Stimulated activated memory B cell treated with anti-CD40 and anti-IgM and Interleukin-4, amounts not matched to agents 10 μg/mL and 1 μg/mL and 100 μg/mL, for 72 hours (primary cell): ENCODE measurements around the gene NPHP4.
"Not testable (repeated sequence)": the region's sequence is repeated elsewhere in the genome, so short reads cannot be mapped to it uniquely, and the experiment has no call there.

Source experiments
- ATAC-seq: fragments of 150-1000 bp; cut with Tn5 transposase; 2 replicates; pipeline ENCODE4 v1.10.0; 2021
- H3K27ac Mint-ChIP-seq: one replicate; pipeline ENCODE4 v1.8.0; 2022; ENCODE audit warnings: mild to moderate bottlenecking, mixed read lengths
- H3K27me3 Mint-ChIP-seq: one replicate; pipeline ENCODE4 v1.8.0; 2022; ENCODE audit warnings: mixed read lengths
- H3K36me3 Mint-ChIP-seq: one replicate; pipeline ENCODE4 v1.8.0; 2022; ENCODE audit warnings: mixed read lengths
- H3K4me1 Mint-ChIP-seq: one replicate; pipeline ENCODE4 v1.8.0; 2022; ENCODE audit warnings: mixed read lengths
- H3K4me3 Mint-ChIP-seq: one replicate; pipeline ENCODE4 v1.8.0; 2022; ENCODE audit warnings: mild to moderate bottlenecking, moderate library complexity, mixed read lengths
- H3K9me3 Mint-ChIP-seq: one replicate; pipeline ENCODE4 v1.8.0; 2022; ENCODE audit warnings: mixed read lengths

NPHP4 gene

DNA sequence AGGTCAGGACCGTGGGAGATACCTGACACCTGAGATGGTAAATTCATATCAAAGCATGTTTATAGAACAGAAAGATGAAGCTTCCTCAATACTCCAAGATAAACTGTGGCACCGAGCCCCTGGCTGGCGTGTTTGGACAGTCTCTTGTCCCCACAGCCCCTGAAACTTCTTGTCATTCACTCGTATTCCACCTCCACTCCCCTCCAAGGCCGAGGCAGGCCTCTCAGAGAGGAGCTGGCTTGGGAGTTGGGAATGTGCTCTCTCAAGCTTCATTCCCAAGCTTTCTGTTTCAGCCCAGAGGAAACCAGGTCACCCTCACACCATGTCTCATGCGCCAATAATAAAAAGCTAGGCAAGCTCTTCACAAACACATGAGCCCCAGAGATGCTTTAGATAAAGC is 86.1 kb downstream of the NPHP4 start:
- Mint-ChIP-seq H3K27ac (no peak overlapping the region), H3K9me3 (no peaks in the 10 kb centered on the region), H3K4me1 (no peaks in the 10 kb centered on the region), H3K4me3 (no peak overlapping the region), H3K27me3 (no peaks in the 10 kb centered on the region), H3K36me3 (peaks cover 22% of the 10 kb centered on the region)
- no peak for ATAC-seq

DNA sequence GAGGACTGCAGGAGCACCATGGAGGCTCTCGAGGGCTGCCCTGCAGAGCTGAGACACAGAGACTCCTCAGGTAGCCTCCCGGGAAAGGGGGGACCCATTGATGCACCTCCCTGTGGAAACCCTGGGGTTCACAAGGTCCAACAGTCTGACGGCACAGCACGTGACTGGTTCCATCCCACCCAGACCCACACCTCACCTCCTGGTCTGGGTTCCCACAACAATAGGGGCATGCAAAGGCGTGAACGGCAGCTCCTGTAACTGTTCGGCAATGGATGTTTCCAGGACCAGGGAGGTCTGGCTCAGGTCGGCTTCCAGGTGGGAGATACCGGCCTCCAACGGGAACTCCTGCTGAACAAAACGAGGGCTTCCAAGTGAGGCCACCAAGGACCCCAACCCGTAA is 86.8 kb downstream of the NPHP4 start:
- Mint-ChIP-seq H3K36me3 (peaks cover 22% of the 10 kb centered on the region), H3K4me1 (no peaks in the 10 kb centered on the region), H3K27ac (no peak overlapping the region), H3K27me3 (no peaks in the 10 kb centered on the region), H3K9me3 (no peaks in the 10 kb centered on the region), H3K4me3 (no peak overlapping the region)
- ATAC-seq, result no peak

DNA sequence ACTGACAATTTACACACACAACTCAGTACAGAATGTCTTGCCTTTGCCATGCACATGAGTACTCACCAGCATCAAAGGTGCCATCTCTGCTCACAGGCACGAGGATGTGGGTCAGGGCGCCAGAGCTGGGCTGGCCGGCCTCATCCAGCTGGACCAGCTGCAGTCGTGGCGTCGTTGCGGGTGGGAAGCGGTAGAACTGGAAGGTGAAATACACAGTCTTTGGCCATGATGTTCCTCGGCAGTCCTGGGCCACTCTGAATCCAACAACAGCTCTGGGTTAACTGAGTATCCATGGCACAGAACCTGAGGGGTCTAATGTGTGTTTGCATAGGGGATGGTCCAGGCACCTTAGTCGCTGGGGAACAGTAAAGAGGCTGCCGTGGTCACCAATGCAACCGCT is 87.7 kb downstream of the NPHP4 start:
- H3K4me1 Mint-ChIP-seq, result no peaks in the 10 kb centered on the region
- H3K9me3 Mint-ChIP-seq, result no peaks in the 10 kb centered on the region
- ATAC-seq, result no peak
- no peak overlapping the region for H3K4me3 Mint-ChIP-seq
- H3K27ac Mint-ChIP-seq, result no peak overlapping the region
- no peaks in the 10 kb centered on the region for H3K27me3 Mint-ChIP-seq
- peaks cover 30% of the 10 kb centered on the region for H3K36me3 Mint-ChIP-seq

GRCh38 chr1:5903680-5904079 is 88.5 kb downstream of the NPHP4 start:
- H3K9me3 Mint-ChIP-seq, result no peaks in the 10 kb centered on the region
- ATAC-seq, result no peak
- H3K27me3 Mint-ChIP-seq, result no peaks in the 10 kb centered on the region
- no peak overlapping the region for H3K4me3 Mint-ChIP-seq
- H3K4me1 Mint-ChIP-seq, result no peaks in the 10 kb centered on the region
- H3K36me3 Mint-ChIP-seq, result peaks cover 32% of the 10 kb centered on the region
- no peak overlapping the region for H3K27ac Mint-ChIP-seq

DNA sequence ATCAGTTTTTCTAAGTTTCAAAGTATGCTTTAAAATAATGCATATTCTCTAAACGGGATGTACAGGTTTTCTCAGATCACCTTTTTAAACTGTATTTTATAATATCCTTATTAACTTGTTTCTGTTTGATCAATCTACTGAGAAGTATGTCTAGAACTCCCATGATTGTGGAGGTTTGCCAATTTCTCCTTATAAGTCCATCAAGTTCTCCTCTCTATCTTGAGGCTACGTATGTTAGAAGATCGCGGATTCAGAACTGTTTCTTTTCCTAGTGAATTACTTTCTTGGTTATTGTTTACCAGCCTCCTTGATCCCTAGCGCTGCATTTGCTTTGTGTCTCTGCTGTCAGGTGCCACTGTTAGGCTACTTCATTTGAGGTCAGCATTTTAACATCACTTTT is 89.2 kb downstream of the NPHP4 start:
- ATAC-seq, result no peak
- Mint-ChIP-seq H3K4me1 (no peaks in the 10 kb centered on the region), H3K27me3 (no peaks in the 10 kb centered on the region), H3K27ac (no peak overlapping the region), H3K9me3 (no peaks in the 10 kb centered on the region), H3K4me3 (no peak overlapping the region), H3K36me3 (peaks cover 29% of the 10 kb centered on the region)

- no peaks in the 10 kb centered on the region for H3K4me1 Mint-ChIP-seq
- H3K4me3 Mint-ChIP-seq, result no peak overlapping the region
- H3K27me3 Mint-ChIP-seq, result no peaks in the 10 kb centered on the region
- H3K27ac Mint-ChIP-seq, result no peak overlapping the region
- no peaks in the 10 kb centered on the region for H3K9me3 Mint-ChIP-seq
- peaks cover 36% of the 10 kb centered on the region for H3K36me3 Mint-ChIP-seq
- ATAC-seq, result no peak
Observed at GRCh38 chr1:5901841-5902240, 90.4 kb downstream of the NPHP4 start.

DNA sequence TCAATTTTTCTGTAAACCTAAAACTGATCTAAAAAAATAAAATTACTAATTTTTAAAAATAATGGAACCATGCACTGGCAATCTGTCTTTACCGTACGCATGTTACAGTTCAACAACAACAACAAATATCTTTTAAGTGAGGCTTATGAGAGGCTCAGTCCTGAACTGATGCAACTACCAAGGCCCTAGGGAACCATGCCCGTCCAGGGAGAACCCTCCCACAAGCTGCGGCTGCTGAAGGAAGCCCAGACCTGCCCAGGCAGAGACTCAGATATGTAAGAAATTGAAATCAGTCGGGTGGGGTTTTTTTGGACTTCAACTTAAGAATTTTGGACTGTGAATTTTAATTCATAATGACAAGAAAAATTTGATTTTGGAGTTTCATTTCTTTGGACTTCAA is 91.1 kb downstream of the NPHP4 start:
- no peak for ATAC-seq
- Mint-ChIP-seq H3K4me1 (no peaks in the 10 kb centered on the region), H3K27me3 (no peaks in the 10 kb centered on the region), H3K27ac (no peak overlapping the region), H3K36me3 (peaks cover 34% of the 10 kb centered on the region), H3K9me3 (no peaks in the 10 kb centered on the region), H3K4me3 (no peak overlapping the region)

GRCh38 chr1:5898266-5898665 is 94.0 kb downstream of the NPHP4 start:
- Mint-ChIP-seq H3K27me3 (no peaks in the 10 kb centered on the region), H3K36me3 (peaks cover 35% of the 10 kb centered on the region), H3K4me1 (no peaks in the 10 kb centered on the region), H3K4me3 (no peak overlapping the region), H3K27ac (no peak overlapping the region), H3K9me3 (no peaks in the 10 kb centered on the region)
- no peak for ATAC-seq

DNA sequence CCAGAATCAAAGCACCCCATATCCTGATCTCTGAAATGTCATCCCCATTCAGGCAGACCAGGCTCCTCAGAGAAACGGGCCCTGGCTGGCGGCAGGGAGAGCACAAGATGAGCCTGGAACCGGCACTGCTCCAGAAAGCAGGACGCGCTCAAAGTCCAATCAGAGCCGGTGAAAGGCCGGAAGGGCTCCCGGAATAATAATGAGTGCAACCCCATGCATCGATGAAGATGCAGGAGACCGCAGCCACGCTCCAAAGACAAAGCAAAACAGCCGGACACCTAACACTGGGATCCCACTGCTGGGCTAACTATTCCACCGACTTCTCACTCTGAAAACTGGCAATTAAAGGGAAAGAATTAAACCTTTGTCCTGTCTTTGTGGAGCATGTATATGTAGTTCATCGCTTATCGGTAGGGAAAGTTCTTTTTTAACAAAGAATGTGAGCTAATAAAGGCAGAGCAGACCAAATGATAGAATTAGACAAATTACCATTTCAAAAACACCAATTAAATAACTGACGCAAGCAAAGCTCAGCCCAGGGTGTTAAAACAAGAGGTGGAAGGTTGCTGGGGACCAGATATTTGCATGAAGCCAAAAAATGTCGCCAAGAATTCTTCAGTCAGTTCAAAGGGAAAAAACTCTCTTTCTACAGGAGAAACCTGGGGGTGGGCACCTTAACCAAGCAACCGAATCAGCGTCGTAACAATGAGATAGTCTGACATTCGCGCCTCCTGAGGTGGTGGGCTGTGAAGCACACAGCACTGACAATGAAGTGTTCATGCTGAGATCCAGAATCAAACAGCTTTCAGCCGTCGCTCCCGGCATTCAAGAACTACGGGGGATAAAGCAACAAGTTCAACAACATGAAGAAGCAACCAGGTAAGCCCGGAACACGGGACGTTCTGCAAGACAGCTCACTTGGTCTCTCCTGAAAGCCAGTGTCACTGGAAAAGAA is 95.2 kb downstream of the NPHP4 start:
- Mint-ChIP-seq H3K9me3 (no peaks in the 10 kb centered on the region), H3K4me3 (no peak overlapping the region), H3K4me1 (no peaks in the 10 kb centered on the region), H3K27ac (no peak overlapping the region), H3K36me3 (peaks cover 36% of the 10 kb centered on the region), H3K27me3 (no peaks in the 10 kb centered on the region)
- ATAC-seq, result no peak

DNA sequence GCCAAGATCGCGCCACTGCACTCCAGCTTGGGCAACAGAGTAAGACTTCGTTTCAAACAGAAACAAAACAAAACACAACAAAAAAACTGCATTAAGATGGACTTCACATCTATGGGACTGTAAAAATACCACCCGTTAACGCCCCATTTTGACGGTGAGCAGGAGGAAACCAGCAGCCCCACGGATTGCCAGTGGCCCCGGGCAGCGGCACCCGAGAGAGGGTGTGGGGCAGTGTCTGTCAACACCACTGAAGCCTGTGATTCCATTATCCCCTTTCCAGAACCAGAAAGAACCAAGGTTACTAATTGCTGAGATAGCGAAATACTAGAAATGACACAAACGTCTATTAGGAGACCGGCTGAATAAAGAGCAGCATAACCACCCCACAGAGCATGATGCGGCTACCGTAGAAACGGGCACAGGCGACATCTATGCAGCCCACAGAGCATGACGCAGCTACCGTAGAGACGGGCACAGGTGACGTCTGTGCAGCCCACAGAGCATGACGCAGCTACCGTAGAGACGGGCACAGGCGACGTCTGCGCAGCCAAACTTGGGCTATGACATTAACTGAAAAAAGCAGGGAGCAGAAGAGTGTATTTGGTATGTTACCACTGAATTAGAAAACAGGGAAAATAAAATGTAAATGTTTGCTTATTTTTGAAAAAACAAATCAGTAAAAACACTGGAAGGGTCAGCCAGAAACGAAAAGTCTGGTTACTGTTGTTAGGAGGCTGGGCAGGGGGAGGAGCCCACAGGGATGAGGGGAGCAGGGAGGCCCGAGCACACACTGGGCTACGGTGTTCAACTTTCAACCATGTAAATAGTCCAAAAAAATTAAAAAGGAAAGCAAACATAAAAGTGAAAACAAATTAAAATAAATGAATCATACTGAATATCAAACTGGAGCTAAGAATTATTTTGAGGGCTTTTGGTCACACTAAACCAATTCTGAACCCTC is 96.5 kb downstream of the NPHP4 start:
- H3K4me1 Mint-ChIP-seq, result no peaks in the 10 kb centered on the region
- no peak overlapping the region for H3K4me3 Mint-ChIP-seq
- no peak overlapping the region for H3K27ac Mint-ChIP-seq
- H3K9me3 Mint-ChIP-seq, result no peaks in the 10 kb centered on the region
- H3K36me3 Mint-ChIP-seq, result peaks cover 36% of the 10 kb centered on the region
- no peaks in the 10 kb centered on the region for H3K27me3 Mint-ChIP-seq
- ATAC-seq, result no peak

GRCh38 chr1:5893699-5894278 is 98.4 kb downstream of the NPHP4 start:
- not testable (repeated sequence) for ATAC-seq, H3K27me3 Mint-ChIP-seq, H3K27ac Mint-ChIP-seq, H3K4me1 Mint-ChIP-seq, H3K9me3 Mint-ChIP-seq, H3K4me3 Mint-ChIP-seq
- peaks cover 27% of the 10 kb centered on the region for H3K36me3 Mint-ChIP-seq

DNA sequence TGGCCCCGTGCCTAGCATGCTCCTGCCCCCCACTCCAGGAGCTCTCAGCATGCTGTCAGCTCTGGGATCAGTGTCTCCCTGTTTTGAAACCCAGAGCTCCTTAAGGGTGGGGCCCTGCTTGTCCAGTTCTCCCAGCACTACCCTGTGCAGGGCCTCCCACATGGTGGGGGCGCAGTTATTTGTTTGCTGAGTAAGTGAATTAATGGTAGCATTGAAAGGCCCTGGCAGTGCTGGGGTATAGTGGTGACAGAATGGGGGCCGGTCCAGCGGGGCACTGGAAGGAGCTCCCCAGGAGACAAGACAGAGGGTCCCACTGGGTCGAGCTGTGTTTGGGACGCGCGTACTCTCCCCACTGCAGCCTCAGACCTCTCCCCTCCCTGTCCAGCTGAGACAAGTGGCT is 99.9 kb downstream of the NPHP4 start:
- Mint-ChIP-seq H3K4me3 (no peak overlapping the region), H3K4me1 (no peaks in the 10 kb centered on the region), H3K36me3 (peaks cover 23% of the 10 kb centered on the region), H3K9me3 (no peaks in the 10 kb centered on the region), H3K27me3 (no peaks in the 10 kb centered on the region), H3K27ac (no peak overlapping the region)
- no peak for ATAC-seq

DNA sequence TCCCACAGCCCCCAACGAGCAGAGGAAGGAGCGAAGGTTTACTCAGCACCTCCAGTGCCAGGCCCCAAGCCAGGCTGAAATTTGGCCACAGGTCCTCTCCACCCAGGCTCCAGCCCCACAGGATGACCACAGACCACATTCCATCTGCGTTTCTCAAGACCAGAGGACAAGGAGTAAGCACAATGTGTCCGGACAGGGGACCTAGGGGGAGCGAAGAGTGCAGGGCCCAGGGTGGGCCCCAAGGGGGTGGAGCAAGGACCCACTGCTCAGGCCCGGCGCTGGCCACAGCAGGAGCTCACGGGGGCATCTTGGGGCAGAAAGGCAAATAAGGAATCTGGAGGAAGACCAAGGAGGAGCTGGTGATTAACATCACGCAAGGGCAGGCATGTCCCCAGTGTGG is 100.5 kb downstream of the NPHP4 start:
- H3K27ac Mint-ChIP-seq, result no peak overlapping the region
- H3K4me3 Mint-ChIP-seq, result no peak overlapping the region

GRCh38 chr1:5891137-5891536 is 101.1 kb downstream of the NPHP4 start:
- Mint-ChIP-seq H3K4me3 (no peak overlapping the region), H3K9me3 (no peaks in the 10 kb centered on the region), H3K36me3 (peaks cover 26% of the 10 kb centered on the region), H3K27me3 (no peaks in the 10 kb centered on the region), H3K27ac (no peak overlapping the region), H3K4me1 (no peaks in the 10 kb centered on the region)
- ATAC-seq, result no peak

More for the DNA sequence above, 100.5 kb downstream of the NPHP4 start:
- peaks cover 24% of the 10 kb centered on the region for H3K36me3 Mint-ChIP-seq
- H3K9me3 Mint-ChIP-seq, result no peaks in the 10 kb centered on the region
- ATAC-seq, result no peak
- no peaks in the 10 kb centered on the region for H3K27me3 Mint-ChIP-seq
- no peaks in the 10 kb centered on the region for H3K4me1 Mint-ChIP-seq

- H3K4me3 Mint-ChIP-seq, result no peak overlapping the region
- H3K36me3 Mint-ChIP-seq, result peaks cover 26% of the 10 kb centered on the region
- no peaks in the 10 kb centered on the region for H3K9me3 Mint-ChIP-seq
- H3K27ac Mint-ChIP-seq, result no peak overlapping the region
- H3K4me1 Mint-ChIP-seq, result no peaks in the 10 kb centered on the region
- ATAC-seq, result no peak
- H3K27me3 Mint-ChIP-seq, result no peaks in the 10 kb centered on the region
Observed at GRCh38 chr1:5890346-5891106, 101.7 kb downstream of the NPHP4 start.
